DMS 273 treated with DMSO at 0.1 percent for 48 hours (cell line): ENCODE results near the gene ADGRL2.

Experiments used
- DNase-seq: peaks from one replicate; lab custom pipeline; 2025; lab: John Stamatoyannopoulos, UW

ADGRL2 gene

DNA sequence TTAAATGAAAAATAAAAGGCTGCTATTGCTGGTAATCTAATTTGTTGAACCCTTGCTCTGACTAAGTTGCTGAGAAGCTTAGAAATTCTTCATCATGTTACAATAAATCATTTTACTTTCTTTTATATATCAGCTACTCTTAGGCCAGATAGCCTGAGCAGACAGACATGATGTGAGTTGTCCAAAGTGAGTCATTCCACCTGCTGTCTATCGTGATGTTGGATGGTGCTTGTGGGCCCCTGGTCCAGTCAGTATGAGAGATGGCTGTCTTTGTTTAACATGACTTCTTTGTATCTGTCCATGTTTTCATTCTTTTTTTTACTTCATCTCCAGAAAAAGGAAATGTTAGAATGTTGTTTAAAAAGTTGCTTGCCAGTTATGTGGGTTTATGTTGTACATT is 188.8 kb downstream of the ADGRL2 start:
- no peak for DNase-seq

DNA sequence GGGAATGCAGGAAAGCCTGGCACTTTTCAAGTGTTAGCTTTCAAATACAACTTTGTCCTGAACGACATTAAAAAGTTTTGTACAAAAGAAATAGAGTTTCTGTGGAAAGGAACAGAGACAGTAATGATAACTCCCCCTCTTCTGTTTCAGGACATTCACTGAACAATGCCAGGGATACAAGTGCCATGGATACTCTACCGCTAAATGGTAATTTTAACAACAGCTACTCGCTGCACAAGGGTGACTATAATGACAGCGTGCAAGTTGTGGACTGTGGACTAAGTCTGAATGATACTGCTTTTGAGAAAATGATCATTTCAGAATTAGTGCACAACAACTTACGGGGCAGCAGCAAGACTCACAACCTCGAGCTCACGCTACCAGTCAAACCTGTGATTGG is 189.5 kb downstream of the ADGRL2 start:
- no peak for DNase-seq

GRCh38 chr1:81998165-81998564 is 197.4 kb downstream of the ADGRL2 start:
- no peak for DNase-seq

- DNase-seq: no peak
These were observed 198.6 kb downstream of the ADGRL2 start for GRCh38 chr1:81999364-81999763.

DNA sequence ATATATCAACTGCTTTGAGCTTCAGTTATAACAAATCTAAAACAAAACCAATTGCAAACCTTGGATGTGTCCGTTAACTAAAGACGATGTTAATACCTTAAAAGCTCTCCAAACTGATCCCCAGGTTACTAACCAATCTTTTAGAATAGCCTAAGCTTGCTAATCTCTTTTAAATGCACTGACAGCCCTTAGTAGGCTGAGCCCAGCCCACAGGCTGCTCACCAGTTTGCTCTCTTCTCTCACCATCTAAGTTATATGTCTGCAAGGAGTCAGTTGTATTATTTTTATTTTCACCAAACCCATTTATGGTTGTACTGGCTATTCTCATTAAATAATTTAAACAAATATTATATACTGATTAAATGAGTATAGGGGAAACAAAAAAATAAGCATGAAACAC is 199.5 kb downstream of the ADGRL2 start:
- DNase-seq: no peak

DNA sequence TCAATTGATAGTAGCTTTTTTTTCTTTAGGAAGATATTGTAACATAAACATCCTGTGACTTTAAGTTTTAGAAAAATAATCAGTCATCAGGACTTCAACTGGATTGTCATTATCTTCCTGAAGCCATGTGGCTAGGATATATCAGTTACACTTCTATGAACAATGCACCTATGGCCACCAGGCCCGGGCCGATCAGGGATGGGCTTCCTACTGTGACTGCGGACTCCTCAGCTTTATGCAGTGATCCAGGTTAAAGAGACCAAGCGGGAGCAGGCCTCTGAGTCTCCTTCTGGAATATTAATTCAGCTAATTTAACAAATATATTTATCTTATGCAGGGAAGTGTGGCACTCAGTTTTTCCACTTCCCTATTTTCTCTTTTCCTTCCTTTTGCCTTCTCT is 200.6 kb downstream of the ADGRL2 start:
- no peak for DNase-seq

DNA sequence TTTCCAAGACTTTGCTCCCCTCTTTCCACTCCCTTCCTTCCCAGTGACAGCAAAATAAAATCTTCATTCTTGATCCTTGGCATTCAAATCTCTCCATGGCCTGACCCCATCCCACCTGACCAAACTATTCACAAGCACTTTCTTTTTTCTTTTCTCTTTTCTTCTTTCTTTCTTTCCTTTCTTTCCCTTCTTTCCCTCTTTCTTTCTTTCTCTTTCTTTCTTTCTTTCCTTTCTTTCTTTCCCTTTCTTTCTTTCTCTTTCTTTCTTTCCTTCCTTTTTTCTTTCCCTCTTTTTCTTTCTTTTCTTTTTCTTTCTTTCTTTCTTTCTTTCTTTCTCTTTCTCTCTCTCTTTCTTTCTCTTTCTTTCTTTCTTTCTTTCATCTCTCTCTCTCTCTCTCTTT is 207.1 kb downstream of the ADGRL2 start:
- DNase-seq: no peak

DNA sequence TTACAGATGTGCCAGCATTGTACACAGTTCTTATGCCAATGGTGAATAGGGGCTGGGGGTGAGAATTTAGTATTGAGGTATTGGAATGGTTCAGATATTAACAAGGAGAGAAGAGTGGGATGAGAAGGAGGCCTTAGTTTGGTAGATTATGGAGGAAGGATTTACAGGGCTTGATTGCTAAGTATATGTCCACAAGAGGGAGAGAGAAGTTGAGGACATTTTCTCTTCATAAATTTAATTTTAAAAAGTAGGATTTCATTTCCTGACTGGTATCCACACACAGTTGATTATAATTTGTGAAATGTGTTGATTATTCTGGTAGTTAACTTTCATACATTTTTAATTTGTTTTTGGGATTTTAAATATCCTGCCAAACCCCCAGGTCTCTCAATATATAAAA is 213.0 kb downstream of the ADGRL2 start:
- DNase-seq: no peak

DNA sequence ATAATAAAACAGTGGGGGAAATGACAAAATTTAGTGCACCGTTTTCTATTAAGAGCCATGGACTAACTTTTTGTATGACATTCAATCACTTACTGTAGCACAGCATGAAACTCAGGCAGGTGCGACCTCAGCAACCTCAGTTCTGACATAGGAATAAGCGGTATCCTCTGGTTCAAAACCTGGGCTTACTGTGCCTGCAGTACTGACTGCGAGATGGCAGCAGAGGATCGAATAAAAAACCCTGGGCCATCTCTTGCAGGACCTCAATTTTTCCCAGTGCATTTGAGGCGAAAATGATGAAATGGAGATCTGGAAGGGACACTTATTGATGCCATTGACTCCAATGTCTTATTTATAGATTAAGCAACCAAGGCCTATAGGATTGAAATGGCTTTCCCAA is 214.7 kb downstream of the ADGRL2 start:
- DNase-seq: no peak

- no peak for DNase-seq
These were observed 217.6 kb downstream of the ADGRL2 start for GRCh38 chr1:82018319-82018718.

DNA sequence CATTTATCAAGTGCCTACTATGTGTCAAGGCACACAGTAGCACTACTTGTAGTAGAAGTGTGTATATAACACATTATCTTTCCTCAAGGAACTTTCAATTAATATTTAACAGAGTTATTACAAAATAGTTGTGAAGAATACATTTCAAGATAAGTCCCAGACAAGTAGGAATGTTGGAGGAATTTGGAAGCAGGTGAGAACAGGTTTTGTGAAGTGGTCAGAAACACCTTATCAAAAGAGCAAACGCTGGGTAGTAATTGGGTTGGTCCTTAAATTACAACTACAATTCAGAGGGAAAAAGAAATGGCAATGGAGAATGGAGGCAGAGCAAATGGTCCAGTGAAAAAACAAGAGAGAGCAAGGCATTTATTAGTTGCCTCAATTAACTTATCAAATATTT is 218.8 kb downstream of the ADGRL2 start:
- DNase-seq: no peak

- no peak for DNase-seq
These were observed 230.1 kb downstream of the ADGRL2 start for GRCh38 chr1:82030830-82031229.

GRCh38 chr1:82032068-82032467 is 231.3 kb downstream of the ADGRL2 start:
- DNase-seq: no peak

DNA sequence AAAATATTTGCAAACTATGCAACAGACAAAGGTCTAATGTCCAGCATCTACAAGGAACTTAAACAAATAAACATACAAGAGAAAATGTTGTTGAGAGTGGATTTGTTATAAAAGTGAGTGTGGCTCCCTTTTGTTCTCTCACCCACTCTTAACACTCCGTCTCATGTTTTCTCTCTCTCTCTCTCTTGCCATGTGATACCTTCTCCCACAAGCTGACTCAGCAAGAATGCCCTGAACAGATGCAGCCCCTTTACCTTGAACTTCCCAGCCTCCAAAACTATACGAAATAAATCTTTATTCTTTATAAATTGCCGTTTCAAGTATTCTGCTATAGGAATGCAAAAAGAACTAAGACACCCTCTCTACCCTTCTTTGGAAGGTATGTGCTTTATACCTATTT is 234.1 kb downstream of the ADGRL2 start:
- DNase-seq: no peak
